Measurements from ENCODE around the gene MYL11. TPM values are rescaled to one million over a fixed set of nuclear protein-coding genes. Genes with fewer than 3 reads are reported as not detected.
A peak's percentile ranks its signal among the peaks of the same experiment; 100 is the strongest.
"Not testable (repeated sequence)": the region's sequence is repeated elsewhere in the genome, so short reads cannot be mapped to it uniquely, and the experiment has no call there.

MYL11 gene
- total RNA-seq (2021; ENCODE audit: unreplicated experiment): not detected
- polyA plus RNA-seq (2012; ENCODE audit: insufficient read length): 1.2 TPM
- Bru-seq, nascent RNA: percentile 14 among the genes with signal in this experiment
- percentile 15 among the genes with signal in this experiment for BruChase-seq, experiment 1, labeled RNA remaining after a 2-hour chase
- BruChase-seq, experiment 2, labeled RNA remaining after a 6-hour chase: not detected
- long read RNA-seq, partial matches to known transcripts: 0 of 1 reads
- long read RNA-seq, other reads (novel, unspliced or antisense): 1 of 1 reads

GRCh38 chr16:30374538-30374937, at the start of gene MYL11:
MYL11 (plus strand) TSS chr16:30374802; CDS start chr16:30374858, 56 bp downstream.
- DNase-seq (ENCODE audit: low read depth, low spot score): no peak
- intact Hi-C loops (cut with micrococcal nuclease; ENCODE audit: unreplicated experiment): no loop called here
- ChIA-PET CTCF (no interaction called here), POLR2A (interaction anchor here (0.5 kb wide), 1 partner anchor 52 kb away, joined by 14 read pairs; no protein-coding TSS in a partner anchor)
- in situ Hi-C loops (cut with HindIII; ENCODE audit: low pct_unique_long_range_greater_than_20kb, low sequenced_read_pairs): no loop called here
- Histone ChIP-seq H3K27ac (ENCODE audit: low read length) (no peak within 1 kb of the TSS), H3K4me1 (ENCODE audit: control insufficient read depth, insufficient read depth, low read length) (peaks cover 10% of the 10 kb centered on the region), H3K27me3 (ENCODE audit: control insufficient read depth, insufficient read depth, low read length) (no peaks in the 10 kb centered on the region), H3K9me3 (ENCODE audit: control insufficient read depth, insufficient read depth, low read depth, low read length) (no peaks in the 10 kb centered on the region), H3K4me3 (ENCODE audit: low read depth in 2 of 2, low read length in 2 of 2) (no peak within 1 kb of the TSS), H3K36me3 (ENCODE audit: control insufficient read depth, insufficient read depth, low read length) (no peaks in the 10 kb centered on the region; the same call in 1 of the 2 replicates)
- no peak for ATAC-seq
- TF ChIP-seq REST (IDR thresholded peaks at IDR 0.05; ENCODE audit: insufficient read depth in 1 of 2, low read depth in 2 of 2, low read length in 1 of 2) (no peak), SIN3A (IDR thresholded peaks at IDR 0.05; ENCODE audit: borderline replicate concordance, insufficient read depth, low read depth, low read length) (no peak), TCF7L2 (IDR thresholded peaks at IDR 0.05; ENCODE audit: low read depth, low read length) (no peak), CTCF (IDR thresholded peaks at IDR 0.05) (no peak), POLR2AphosphoS5 (IDR thresholded peaks at IDR 0.05; ENCODE audit: low read depth, low read length) (no peak)
- no TSS peak for BruUV-seq (replicated peaks)

GRCh38 chr16:30334473-30334989, 40.1 kb upstream of the MYL11 start:
- intact Hi-C loops (cut with micrococcal nuclease; ENCODE audit: unreplicated experiment); BruUV-seq (replicated peaks); H3K27ac ChIP-seq (ENCODE audit: low read length); H3K36me3 ChIP-seq (ENCODE audit: control insufficient read depth, insufficient read depth, low read length); H3K9me3 ChIP-seq (ENCODE audit: control insufficient read depth, insufficient read depth, low read depth, low read length); in situ Hi-C loops (cut with HindIII; ENCODE audit: low pct_unique_long_range_greater_than_20kb, low sequenced_read_pairs); CTCF ChIA-PET; H3K27me3 ChIP-seq (ENCODE audit: control insufficient read depth, insufficient read depth, low read length); H3K4me1 ChIP-seq (ENCODE audit: control insufficient read depth, insufficient read depth, low read length); DNase-seq (ENCODE audit: low read depth, low spot score): not testable (repeated sequence)
- peak overlapping the region; percentile 57 to 59 for H3K4me3 ChIP-seq (ENCODE audit: low read depth in 2 of 2, low read length in 2 of 2)
- POLR2A ChIA-PET: interaction anchor here (0.6 to 1.0 kb wide), 5 partner anchors 18 to 1531 kb away, joined by 4 to 11 read pairs (median 7); partner anchors contain the start of genes CD2BP2 and TBC1D10B
- ATAC-seq: peak; percentile 96
